Vagina (tissue), 2 donors: Measurements from ENCODE around the gene KLHL21. TPM values are rescaled to one million over a fixed set of nuclear protein-coding genes. Genes with fewer than 3 reads are reported as not detected.
"Not testable (repeated sequence)": the region's sequence is repeated elsewhere in the genome, so short reads cannot be mapped to it uniquely, and the experiment has no call there.

Experiments used
- DNase-seq, 2 donors: peaks; one replicate each; pipeline ENCODE4 v3.0.0-alpha.2; 2017; ENCODE audit errors: extremely low spot score in 2 of 2
- H3K27ac ChIP-seq: fragments of 200-600 bp; sonication (generic); one replicate; pipeline ENCODE4 v1.5.1; 2019
- H3K27me3 ChIP-seq: fragments of 200-600 bp; sonication (generic); one replicate; pipeline ENCODE4 v1.5.1; 2019
- H3K36me3 ChIP-seq, 2 donors: fragments of 200-600 bp; sonication (generic); one replicate each; pipeline ENCODE4 v1.5.1; 2017 to 2019
- H3K4me1 ChIP-seq: fragments of 200-600 bp; sonication (generic); one replicate; pipeline ENCODE4 v1.5.1; 2019
- H3K4me3 ChIP-seq, 2 donors: fragments of 200-600 bp; sonication (generic); 1 replicate in 1 of 2; 2 replicates in 1 of 2; pipeline ENCODE4 v1.5.1; 2016 to 2019
- H3K9me3 ChIP-seq: fragments of 200-600 bp; sonication (generic); one replicate; pipeline ENCODE4 v1.5.1; 2019
- CTCF ChIP-seq, 3 experiments: fragments of 450-650 bp in 2 of 3; fragments of 200-600 bp in 1 of 3; sonication (generic) in 1 of 3; IDR thresholded peaks; one replicate each; pipeline ENCODE4 v1.5.1; 2017 to 2019; ENCODE audit warnings: antibody characterized with exemption in 3 of 3, mild to moderate bottlenecking in 2 of 3, moderate library complexity in 2 of 3
- POLR2A ChIP-seq, 2 donors: fragments of 450-650 bp; IDR thresholded peaks; one replicate each; pipeline ENCODE4 v1.6.1; 2017; ENCODE audit warnings: antibody characterized with exemption in 2 of 2, mild to moderate bottlenecking in 2 of 2, moderate library complexity in 2 of 2
- POLR2AphosphoS5 ChIP-seq, 2 donors: sonication (generic); formaldehyde crosslinking; IDR thresholded peaks; one replicate each; pipeline ENCODE4 v1.9.0; 2017; ENCODE audit warnings: antibody characterized with exemption in 2 of 2, mild to moderate bottlenecking in 2 of 2, low read depth in 1 of 2; ENCODE audit not compliant: insufficient read depth in 1 of 2
- intact Hi-C: fragments of 100-400 bp; cut with DNase I; formaldehyde crosslinking; loops from one replicate; pipeline ENCODE4 v1.15.1; 2023
- total RNA-seq: library from RNA; depleted of rRNA; stranded (reverse); fragments of >200 nt; gene quantifications from one replicate; pipeline ENCODE4 v1.2.3, GENCODE V29; 2016

The KLHL21 gene
- total RNA-seq: 54.3 TPM

GRCh38 chr1:6602669-6603237 lies at the start of gene KLHL21:
KLHL21 (minus strand) TSS chr1:6602869; CDS start chr1:6602817, 52 bp downstream.
- Histone ChIP-seq H3K27ac (peak within 1 kb of the TSS; percentile 98), H3K9me3 (no peaks in the 10 kb centered on the region), H3K36me3 (peaks cover 0 to 15% of the 10 kb centered on the region in 2 donors), H3K27me3 (no peaks in the 10 kb centered on the region), H3K4me1 (peaks cover 52% of the 10 kb centered on the region), H3K4me3 (peak within 1 kb of the TSS; percentile 59 to 74)
- no peak for DNase-seq
- TF ChIP-seq POLR2A (IDR thresholded peaks at IDR 0.05) (peak; percentile 4 to 72), CTCF (IDR thresholded peaks at IDR 0.05) (no peak), POLR2AphosphoS5 (IDR thresholded peaks at IDR 0.05; ENCODE audit: insufficient read depth in 1 of 2, low read depth in 1 of 2) (peak in 1 of 2 donors; percentile 91)
- intact Hi-C loops: loop anchor here (5.0 kb wide), 1 partner anchor 35 kb away; no protein-coding TSS in a partner anchor

GRCh38 chr1:6651909-6652308 lies 49.2 kb upstream of the KLHL21 start:
- Histone ChIP-seq H3K4me1 (no peaks in the 10 kb centered on the region), H3K9me3 (no peaks in the 10 kb centered on the region), H3K27ac (no peak overlapping the region), H3K36me3 (peaks cover 0 to 30% of the 10 kb centered on the region in 2 donors), H3K4me3 (no peak overlapping the region), H3K27me3 (no peaks in the 10 kb centered on the region)
- TF ChIP-seq POLR2AphosphoS5 (IDR thresholded peaks at IDR 0.05; ENCODE audit: insufficient read depth in 1 of 2, low read depth in 1 of 2): no peak
- no peak for TF ChIP-seq CTCF (IDR thresholded peaks at IDR 0.05)
- no peak for TF ChIP-seq POLR2A (IDR thresholded peaks at IDR 0.05)
- no peak for DNase-seq
- intact Hi-C loops: no loop called here

GRCh38 chr1:6648556-6648955 lies 45.9 kb upstream of the KLHL21 start:
- no peak overlapping the region for H3K27ac ChIP-seq
- no peak overlapping the region for H3K4me3 ChIP-seq
- peaks cover 0 to 42% of the 10 kb centered on the region in 2 donors for H3K36me3 ChIP-seq
- no peaks in the 10 kb centered on the region for H3K4me1 ChIP-seq
- TF ChIP-seq CTCF (IDR thresholded peaks at IDR 0.05) (no peak), POLR2A (IDR thresholded peaks at IDR 0.05) (no peak), POLR2AphosphoS5 (IDR thresholded peaks at IDR 0.05; ENCODE audit: insufficient read depth in 1 of 2, low read depth in 1 of 2) (no peak)
- H3K27me3 ChIP-seq: no peaks in the 10 kb centered on the region
- H3K9me3 ChIP-seq: no peaks in the 10 kb centered on the region
- no peak for DNase-seq
- intact Hi-C loops: loop anchor here (5.0 to 10.0 kb wide), 2 partner anchors 91 to 164 kb away; partner anchors contain the start of gene TAS1R1

- H3K27me3 ChIP-seq: no peaks in the 10 kb centered on the region
- no peaks in the 10 kb centered on the region for H3K9me3 ChIP-seq
- H3K36me3 ChIP-seq: peaks cover 0 to 28% of the 10 kb centered on the region in 2 donors
- intact Hi-C loops: loop anchor here (5.0 to 10.0 kb wide), 2 partner anchors 89 to 162 kb away; partner anchors contain the start of gene TAS1R1
- TF ChIP-seq POLR2AphosphoS5 (IDR thresholded peaks at IDR 0.05; ENCODE audit: insufficient read depth in 1 of 2, low read depth in 1 of 2): peak in 1 of 2 donors; percentile 33
- peak; percentile 45 to 74 (median 51) for TF ChIP-seq CTCF (IDR thresholded peaks at IDR 0.05)
- TF ChIP-seq POLR2A (IDR thresholded peaks at IDR 0.05): no peak
- H3K4me3 ChIP-seq: no peak overlapping the region
- no peak overlapping the region for H3K27ac ChIP-seq
- DNase-seq: no peak
- no peaks in the 10 kb centered on the region for H3K4me1 ChIP-seq
Observed at GRCh38 chr1:6646499-6647148, 44.0 kb upstream of the KLHL21 start.

- no peak for DNase-seq
- Histone ChIP-seq H3K27ac (no peak overlapping the region), H3K36me3 (peaks cover 0 to 27% of the 10 kb centered on the region in 2 donors), H3K27me3 (no peaks in the 10 kb centered on the region), H3K4me3 (no peak overlapping the region), H3K9me3 (no peaks in the 10 kb centered on the region), H3K4me1 (no peaks in the 10 kb centered on the region)
- intact Hi-C loops: loop anchor here (5.0 to 10.0 kb wide), 2 partner anchors 88 to 160 kb away; partner anchors contain the start of gene TAS1R1
- TF ChIP-seq POLR2AphosphoS5 (IDR thresholded peaks at IDR 0.05; ENCODE audit: insufficient read depth in 1 of 2, low read depth in 1 of 2) (no peak), CTCF (IDR thresholded peaks at IDR 0.05) (no peak), POLR2A (IDR thresholded peaks at IDR 0.05) (no peak)
Observed at GRCh38 chr1:6645018-6645417, 42.3 kb upstream of the KLHL21 start.

- not testable (repeated sequence) for H3K4me3 ChIP-seq, H3K9me3 ChIP-seq, DNase-seq, H3K27me3 ChIP-seq, H3K27ac ChIP-seq
- intact Hi-C loops: loop anchor here (10.0 kb wide), 1 partner anchor 156 kb away; no protein-coding TSS in a partner anchor
- H3K36me3 ChIP-seq: peaks cover 0 to 58% of the 10 kb centered on the region in 2 donors
- H3K4me1 ChIP-seq: peaks cover 11% of the 10 kb centered on the region
Observed at GRCh38 chr1:6640867-6641266, 38.2 kb upstream of the KLHL21 start.
